Calu3 (cell line): ENCODE measurements around the gene SLC51A. TPM values are rescaled to one million over a fixed set of nuclear protein-coding genes. Genes with fewer than 3 reads are reported as not detected.

Experiments used
- BruUV-seq: library from RNA; stranded (reverse); fragments of 400-500 nt; replicated peaks from 2 replicates; lab custom pipeline; 2021; lab: Mats Ljungman, UMichigan
- CTCF ChIA-PET: fragments of 300-600 bp; sonication (Branson Sonifier 250); formaldehyde crosslinking; loops from one replicate; lab custom pipeline; 2022; ENCODE audit warnings: antibody characterized with exemption; lab: Charles Lee
- DNase-seq: peaks from one replicate; pipeline ENCODE4 v3.0.0; 2022
- H3K27ac Mint-ChIP-seq: one replicate; pipeline ENCODE4 v1.8.0; 2022; ENCODE audit warnings: mixed read lengths; ENCODE audit not compliant: unreplicated experiment
- H3K27me3 Mint-ChIP-seq: one replicate; pipeline ENCODE4 v1.8.0; 2022; ENCODE audit warnings: mixed read lengths; ENCODE audit not compliant: unreplicated experiment
- H3K36me3 Mint-ChIP-seq: one replicate; pipeline ENCODE4 v1.8.0; 2022; ENCODE audit warnings: mild to moderate bottlenecking, moderate library complexity, mixed read lengths; ENCODE audit not compliant: insufficient read depth, unreplicated experiment
- H3K4me1 Mint-ChIP-seq: one replicate; pipeline ENCODE4 v1.8.0; 2022; ENCODE audit warnings: mild to moderate bottlenecking, low read depth, mixed read lengths; ENCODE audit not compliant: unreplicated experiment
- H3K4me3 Mint-ChIP-seq: one replicate; pipeline ENCODE4 v1.8.0; 2022; ENCODE audit warnings: mild to moderate bottlenecking, low read depth, moderate library complexity, mixed read lengths; ENCODE audit not compliant: unreplicated experiment
- H3K9me3 Mint-ChIP-seq: one replicate; pipeline ENCODE4 v1.8.0; 2022; ENCODE audit warnings: low read depth, mixed read lengths; ENCODE audit not compliant: unreplicated experiment
- intact Hi-C: fragments of 100-400 bp; cut with micrococcal nuclease; formaldehyde crosslinking; loops from one replicate; pipeline ENCODE4 v1.10.0; 2022; ENCODE audit not compliant: unreplicated experiment
- total RNA-seq: library from RNA; stranded (reverse); gene quantifications from 2 replicates; pipeline ENCODE4 v1.2.3, GENCODE V29; 2022
- TF ChIP-seq, protein P1 (sequence below): fragments of 200-600 bp; IDR thresholded peaks from one replicate; pipeline ENCODE4 v1.8.0; 2022; ENCODE audit warnings: antibody characterized with exemption; ENCODE audit not compliant: unreplicated experiment

The SLC51A gene
- total RNA-seq, 1 experiment from 2014 or later = not detected

DNA sequence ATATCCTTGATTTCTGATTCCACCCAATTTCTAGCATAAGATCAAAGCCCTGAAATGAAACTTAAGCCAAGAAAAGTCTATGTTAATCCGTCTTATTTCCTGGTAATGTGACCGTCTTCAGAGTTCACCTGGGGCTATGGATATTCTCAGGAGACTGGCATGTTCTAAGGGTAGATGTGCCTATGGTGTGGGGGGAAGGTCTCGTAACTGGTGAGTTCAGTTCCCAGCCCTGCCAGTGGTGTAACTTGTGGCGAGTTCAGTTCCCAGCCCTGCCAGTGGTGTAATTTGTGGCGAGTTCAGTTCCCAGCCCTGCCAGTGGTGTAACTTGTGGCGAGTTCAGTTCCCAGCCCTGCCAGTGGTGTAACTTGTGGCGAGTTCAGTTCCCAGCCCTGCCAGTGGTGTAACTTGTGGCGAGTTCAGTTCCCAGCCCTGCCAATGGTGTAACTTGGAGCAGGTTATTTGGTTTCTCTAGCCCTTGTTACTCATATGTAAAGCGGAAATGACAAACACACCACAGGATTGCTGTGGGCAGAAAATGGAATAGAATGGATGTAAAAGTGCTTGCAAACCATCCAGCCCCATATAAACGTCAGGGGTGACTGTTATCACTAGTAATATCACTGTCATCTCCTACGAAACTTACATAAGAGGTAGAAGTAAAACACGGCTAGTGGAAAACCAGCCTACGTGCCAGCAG is 30.4 kb downstream of the SLC51A start:
- DNase-seq = no peak
- CTCF ChIA-PET = no interaction called here
- Mint-ChIP-seq H3K4me3 (no peak overlapping the region), H3K36me3 (peaks cover 9% of the 10 kb centered on the region), H3K27me3 (no peaks in the 10 kb centered on the region), H3K27ac (no peak overlapping the region), H3K4me1 (no peaks in the 10 kb centered on the region), H3K9me3 (no peaks in the 10 kb centered on the region)
- intact Hi-C loops = no loop called here
- no TSS peak for BruUV-seq
- TF ChIP-seq, protein P1, sequence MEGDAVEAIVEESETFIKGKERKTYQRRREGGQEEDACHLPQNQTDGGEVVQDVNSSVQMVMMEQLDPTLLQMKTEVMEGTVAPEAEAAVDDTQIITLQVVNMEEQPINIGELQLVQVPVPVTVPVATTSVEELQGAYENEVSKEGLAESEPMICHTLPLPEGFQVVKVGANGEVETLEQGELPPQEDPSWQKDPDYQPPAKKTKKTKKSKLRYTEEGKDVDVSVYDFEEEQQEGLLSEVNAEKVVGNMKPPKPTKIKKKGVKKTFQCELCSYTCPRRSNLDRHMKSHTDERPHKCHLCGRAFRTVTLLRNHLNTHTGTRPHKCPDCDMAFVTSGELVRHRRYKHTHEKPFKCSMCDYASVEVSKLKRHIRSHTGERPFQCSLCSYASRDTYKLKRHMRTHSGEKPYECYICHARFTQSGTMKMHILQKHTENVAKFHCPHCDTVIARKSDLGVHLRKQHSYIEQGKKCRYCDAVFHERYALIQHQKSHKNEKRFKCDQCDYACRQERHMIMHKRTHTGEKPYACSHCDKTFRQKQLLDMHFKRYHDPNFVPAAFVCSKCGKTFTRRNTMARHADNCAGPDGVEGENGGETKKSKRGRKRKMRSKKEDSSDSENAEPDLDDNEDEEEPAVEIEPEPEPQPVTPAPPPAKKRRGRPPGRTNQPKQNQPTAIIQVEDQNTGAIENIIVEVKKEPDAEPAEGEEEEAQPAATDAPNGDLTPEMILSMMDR = no peak

DNA sequence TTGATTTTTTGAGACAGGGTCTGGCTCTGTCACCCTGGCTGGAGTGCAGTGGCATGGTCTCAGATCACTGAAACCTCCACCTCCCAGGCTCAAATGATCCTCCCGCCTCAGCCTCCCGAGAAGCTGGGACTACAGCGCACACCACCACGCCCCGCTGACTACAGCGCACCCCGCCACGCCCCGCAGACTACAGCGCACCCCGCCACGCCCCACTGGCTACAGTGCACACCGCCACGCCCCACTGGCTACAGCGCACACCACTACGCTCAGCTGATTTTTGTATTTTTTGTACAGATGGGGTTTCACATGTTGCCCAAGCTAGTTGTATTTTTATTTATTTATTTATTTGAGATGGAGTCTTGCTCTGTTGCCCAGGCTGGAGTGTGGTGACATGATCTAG is 35.6 kb downstream of the SLC51A start:
- H3K4me3 Mint-ChIP-seq = no peak overlapping the region
- BruUV-seq = no TSS peak
- TF ChIP-seq, protein P1 = no peak
- DNase-seq = no peak
- peaks cover 9% of the 10 kb centered on the region for H3K36me3 Mint-ChIP-seq
- H3K27me3 Mint-ChIP-seq = no peaks in the 10 kb centered on the region
- intact Hi-C loops = loop anchor here (10.0 kb wide), 1 partner anchor 273 kb away; no protein-coding TSS in a partner anchor
- H3K9me3 Mint-ChIP-seq = no peaks in the 10 kb centered on the region
- CTCF ChIA-PET = no interaction called here
- no peak overlapping the region for H3K27ac Mint-ChIP-seq
- no peaks in the 10 kb centered on the region for H3K4me1 Mint-ChIP-seq

DNA sequence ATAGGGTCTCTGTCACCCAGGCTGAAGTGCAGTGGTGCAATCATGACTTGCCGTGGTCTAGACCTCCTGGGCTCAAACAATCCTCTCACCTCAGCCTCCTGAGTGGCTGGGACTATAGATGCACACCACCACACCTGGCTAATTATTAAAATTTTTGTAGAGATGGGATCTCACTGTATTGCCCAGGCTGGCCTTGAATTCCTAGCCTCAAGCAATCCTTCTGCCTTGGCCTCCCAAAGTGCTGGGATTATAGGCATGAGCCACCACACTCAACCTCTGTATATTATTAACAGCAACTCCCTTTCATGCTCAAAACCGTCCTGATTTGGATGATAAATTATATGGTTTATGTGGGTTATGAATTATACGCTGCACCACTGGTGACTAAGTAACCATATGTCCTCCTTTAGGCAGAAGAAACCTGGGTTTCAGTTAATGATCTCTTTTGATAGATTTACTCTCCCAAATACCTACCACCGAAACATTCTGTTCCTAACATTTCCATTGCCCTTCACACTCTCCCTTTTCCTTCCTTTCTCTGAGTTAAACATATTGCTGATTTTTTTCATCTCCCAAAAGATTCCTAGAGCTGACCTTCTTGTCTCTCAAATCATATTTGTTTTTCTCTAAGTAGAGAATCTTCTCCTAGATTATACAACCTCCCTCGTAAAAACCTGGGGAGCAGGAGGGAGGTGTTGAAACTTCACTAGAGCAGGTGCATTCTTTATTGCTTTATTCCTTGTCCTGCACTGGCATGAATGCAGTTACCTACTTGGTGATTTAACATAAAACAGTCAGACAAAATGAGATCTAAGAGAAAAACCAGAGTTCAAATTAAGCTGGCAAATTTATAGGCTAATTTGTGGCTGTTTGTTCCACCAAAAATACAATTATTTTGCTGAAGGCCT is 38.3 kb downstream of the SLC51A start:
- BruUV-seq = TSS peak; percentile 23
- CTCF ChIA-PET = no interaction called here
- Mint-ChIP-seq H3K4me3 (no peak overlapping the region), H3K27me3 (no peaks in the 10 kb centered on the region), H3K36me3 (peaks cover 5% of the 10 kb centered on the region), H3K27ac (no peak overlapping the region), H3K9me3 (no peaks in the 10 kb centered on the region), H3K4me1 (no peaks in the 10 kb centered on the region)
- TF ChIP-seq, protein P1 = no peak
- intact Hi-C loops = loop anchor here (10.0 kb wide), 1 partner anchor 270 kb away; no protein-coding TSS in a partner anchor
- DNase-seq = no peak

DNA sequence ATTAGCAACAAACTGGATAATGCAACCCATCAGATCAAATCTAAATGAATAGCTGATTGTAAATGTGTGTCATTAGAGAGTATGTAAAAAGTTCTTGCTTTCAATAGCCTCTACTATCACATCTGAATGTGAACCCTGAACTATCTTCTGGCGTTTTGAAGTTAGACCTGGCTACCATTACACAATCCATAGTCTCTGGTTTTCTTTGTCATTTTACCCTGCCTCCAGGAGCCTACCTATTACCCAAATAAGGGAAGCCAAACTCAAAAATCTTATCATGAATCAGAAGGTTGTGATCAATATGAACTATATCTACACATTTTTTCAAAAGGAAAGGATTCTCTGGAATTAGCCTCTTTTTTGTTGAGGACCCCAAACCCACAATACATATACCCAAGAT is 39.4 kb downstream of the SLC51A start:
- no peak for DNase-seq
- H3K9me3 Mint-ChIP-seq = no peaks in the 10 kb centered on the region
- peaks cover 5% of the 10 kb centered on the region for H3K36me3 Mint-ChIP-seq
- H3K27me3 Mint-ChIP-seq = no peaks in the 10 kb centered on the region
- TF ChIP-seq, protein P1 = no peak
- H3K4me3 Mint-ChIP-seq = no peak overlapping the region
- H3K27ac Mint-ChIP-seq = no peak overlapping the region
- no TSS peak for BruUV-seq
- intact Hi-C loops = loop anchor here (10.0 kb wide), 1 partner anchor 269 kb away; no protein-coding TSS in a partner anchor
- no peaks in the 10 kb centered on the region for H3K4me1 Mint-ChIP-seq
- CTCF ChIA-PET = no interaction called here
